Activated T-cell treated with anti-CD3 and anti-CD28 coated beads, Interleukin-2, amount 50 U/mL, for 4 hours (primary cell): Measurements from ENCODE around the gene PRSS36. TPM values are rescaled to one million over a fixed set of nuclear protein-coding genes. Genes with fewer than 3 reads are reported as not detected.
A peak's percentile ranks its signal among the peaks of the same experiment; 100 is the strongest.

ENCODE experiments used
- ATAC-seq, 2 donors: fragments of 200-7000 bp; cut with Tn5 transposase; one replicate each; pipeline ENCODE4 v1.10.0; 2021
- DNase-seq: peaks from one replicate; pipeline ENCODE4 v3.0.0-alpha.2; 2020
- H3K27me3 Mint-ChIP-seq: one replicate; pipeline ENCODE4 v1.8.0; 2021; ENCODE audit warnings: low read depth, mixed read lengths
- H3K36me3 Mint-ChIP-seq: one replicate; pipeline ENCODE4 v1.8.0; 2022; ENCODE audit warnings: mixed read lengths; ENCODE audit not compliant: insufficient read depth
- H3K4me1 Mint-ChIP-seq: one replicate; pipeline ENCODE4 v1.8.0; 2021; ENCODE audit warnings: low read depth, mixed read lengths
- H3K4me3 Mint-ChIP-seq: one replicate; pipeline ENCODE4 v1.8.0; 2021; ENCODE audit warnings: mild to moderate bottlenecking, moderate library complexity, mixed read lengths
- H3K9me3 Mint-ChIP-seq: one replicate; pipeline ENCODE4 v1.8.0; 2021; ENCODE audit warnings: mixed read lengths
- total RNA-seq, 3 donors: library from RNA; stranded (reverse); gene quantifications; one replicate each; pipeline ENCODE4 v1.2.1, GENCODE V29; 2021

The PRSS36 gene
- total RNA-seq, 3 donors from 2014 or later = 0.40 to 0.78 TPM; not detected in 1

DNA sequence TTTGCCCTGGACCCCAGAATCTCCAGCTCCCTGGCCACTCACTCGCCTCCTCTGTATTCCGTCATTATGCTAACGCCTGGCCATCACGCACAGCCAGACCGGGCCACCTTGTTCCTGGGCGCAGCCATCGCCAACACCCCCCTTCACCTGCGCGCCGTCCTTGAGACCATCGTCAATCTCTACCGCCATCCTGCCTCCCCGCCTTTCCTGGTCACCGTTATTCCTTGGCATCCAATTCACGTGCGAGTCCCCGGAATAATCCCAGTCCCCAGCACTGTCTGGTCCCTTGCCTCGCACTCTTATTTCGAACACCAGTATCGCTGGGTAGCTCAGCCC, 55.8 kb downstream of the PRSS36 start:
- ATAC-seq (peak in 1 of 2 donors; percentile 1), DNase-seq (no peak)
- Mint-ChIP-seq H3K36me3 (peaks cover 6% of the 10 kb centered on the region), H3K27me3 (no peaks in the 10 kb centered on the region), H3K4me1 (peaks cover 26% of the 10 kb centered on the region), H3K9me3 (no peaks in the 10 kb centered on the region), H3K4me3 (peak overlapping the region; percentile 97)

DNA sequence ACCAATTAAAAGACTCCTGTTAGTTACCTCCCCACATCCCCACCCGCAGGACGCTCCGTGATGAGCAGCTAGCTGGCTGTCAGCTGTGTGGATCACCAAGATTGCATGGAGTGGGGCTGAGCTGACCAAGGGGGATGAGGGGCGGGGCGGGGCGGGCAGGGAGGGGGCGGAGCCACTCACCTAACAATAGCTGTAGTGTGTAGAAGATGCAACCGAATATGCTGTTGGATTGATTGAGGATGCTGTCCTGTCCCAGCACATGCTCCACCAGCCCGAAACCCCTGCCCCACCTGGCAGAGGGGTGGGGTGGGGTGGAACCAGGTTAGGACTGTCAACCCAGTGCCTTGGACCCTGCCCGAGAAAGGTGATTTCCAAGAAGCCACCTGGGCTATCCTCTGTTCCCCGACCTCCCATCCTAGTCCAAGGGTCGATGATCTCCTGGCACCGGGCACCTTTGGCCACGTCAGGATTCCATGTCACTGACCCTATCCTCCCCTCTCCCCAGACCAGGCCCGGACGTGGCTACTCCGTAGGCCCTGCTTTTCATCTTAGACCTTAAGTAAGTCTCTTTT, 56.6 kb downstream of the PRSS36 start:
- no peak for ATAC-seq
- DNase-seq = no peak
- Mint-ChIP-seq H3K4me3 (peak overlapping the region; percentile 97), H3K36me3 (peaks cover 6% of the 10 kb centered on the region), H3K4me1 (peaks cover 26% of the 10 kb centered on the region), H3K9me3 (no peaks in the 10 kb centered on the region), H3K27me3 (no peaks in the 10 kb centered on the region)

DNA sequence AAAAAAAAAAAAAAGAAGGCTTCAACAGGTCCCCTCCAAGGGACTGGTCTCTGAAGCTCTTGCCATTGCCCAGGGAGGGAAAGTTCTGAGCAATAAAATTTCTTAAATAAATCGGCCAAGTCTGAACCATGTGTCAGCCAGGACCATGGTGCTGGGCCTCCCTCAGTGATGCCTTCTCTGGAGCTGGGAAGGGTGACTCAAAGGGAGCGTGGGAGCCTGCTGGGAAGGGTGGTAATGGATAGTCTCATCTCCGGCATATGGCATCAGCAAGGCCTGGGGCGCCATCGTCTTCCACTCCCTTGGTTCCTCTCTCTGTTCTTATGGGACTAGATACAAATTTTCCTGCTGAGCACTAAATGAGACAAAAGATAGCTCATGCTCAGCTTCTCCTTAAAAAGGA, 57.5 kb downstream of the PRSS36 start:
- ATAC-seq (no peak), DNase-seq (no peak)
- Mint-ChIP-seq H3K27me3 (no peaks in the 10 kb centered on the region), H3K4me1 (peaks cover 26% of the 10 kb centered on the region), H3K9me3 (no peaks in the 10 kb centered on the region), H3K36me3 (peaks cover 6% of the 10 kb centered on the region), H3K4me3 (peak overlapping the region; percentile 52)

DNA sequence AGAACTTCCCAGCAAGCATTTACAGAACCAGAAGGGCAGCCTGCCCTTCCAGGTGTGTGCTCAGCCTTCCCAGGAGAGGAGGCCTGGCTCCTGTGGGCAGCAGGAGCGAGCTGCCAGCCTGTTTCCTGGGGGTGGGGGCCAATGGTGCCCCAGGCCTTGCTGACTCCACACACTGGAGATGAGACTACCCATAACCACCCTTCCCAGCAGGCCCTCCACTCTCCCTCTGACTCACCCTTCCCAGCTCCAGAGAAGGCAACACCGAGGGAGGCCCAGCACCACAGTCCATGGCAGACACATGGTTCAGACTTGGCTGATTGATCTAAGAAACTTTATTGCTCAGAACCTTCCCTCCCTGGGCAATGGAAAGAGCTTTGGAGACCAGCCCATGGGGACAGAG, 59.3 kb downstream of the PRSS36 start:
- Mint-ChIP-seq H3K9me3 (no peaks in the 10 kb centered on the region), H3K4me3 (no peak overlapping the region), H3K27me3 (no peaks in the 10 kb centered on the region), H3K4me1 (peaks cover 21% of the 10 kb centered on the region), H3K36me3 (peaks cover 9% of the 10 kb centered on the region)
- DNase-seq = no peak
- ATAC-seq = no peak

DNA sequence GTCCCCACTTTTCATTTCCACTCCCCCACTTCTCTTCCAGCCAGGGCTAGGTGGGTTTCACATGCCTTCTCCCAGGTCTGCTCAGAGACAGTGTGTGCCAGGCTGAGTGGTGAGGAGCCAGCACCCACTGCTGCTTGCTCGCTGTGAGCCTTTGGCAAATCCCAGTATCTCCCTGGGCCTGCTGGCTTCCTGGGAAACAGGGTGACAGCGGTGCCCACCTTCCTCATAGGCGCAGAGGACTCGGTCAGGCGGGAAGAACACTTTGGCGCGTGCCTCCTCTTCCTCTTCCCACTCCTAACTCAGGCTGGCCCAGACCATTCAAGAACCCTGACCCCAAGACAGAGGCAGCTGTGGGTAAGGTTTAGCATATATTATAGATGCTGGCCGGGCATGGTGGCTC, 60.7 kb downstream of the PRSS36 start:
- no peaks in the 10 kb centered on the region for H3K9me3 Mint-ChIP-seq
- H3K36me3 Mint-ChIP-seq = peaks cover 9% of the 10 kb centered on the region
- ATAC-seq = no peak
- no peak for DNase-seq
- H3K27me3 Mint-ChIP-seq = no peaks in the 10 kb centered on the region
- no peak overlapping the region for H3K4me3 Mint-ChIP-seq
- H3K4me1 Mint-ChIP-seq = peaks cover 10% of the 10 kb centered on the region

Other genes with a start within 250 kb of the PRSS36 start
- gene FBXL19, start 226.5 kb downstream of the PRSS36 start, total RNA-seq = 10 to 100 TPM; 25.8 to 31.3 (median 30.8) TPM
- 1 to 10 TPM; 1.5 to 3.3 (median 2.8) TPM for gene ORAI3, start 201.0 kb downstream of the PRSS36 start, total RNA-seq
- 10 to 100 TPM; 39.3 to 49.0 (median 40.5) TPM for gene SETD1A, start 192.3 kb downstream of the PRSS36 start, total RNA-seq
- 1 to 10 TPM; 1.2 to 2.0 (median 1.3) TPM for gene HSD3B7, start 164.9 kb downstream of the PRSS36 start, total RNA-seq
- gene STX1B, start 139.4 kb downstream of the PRSS36 start, total RNA-seq = under 1 TPM; 0.25 to 0.69 (median 0.43) TPM
- 10 to 100 TPM; 53.1 to 81.7 (median 63.8) TPM for gene STX4, start 116.5 kb downstream of the PRSS36 start, total RNA-seq
- gene ZNF668, start 75.8 kb downstream of the PRSS36 start, total RNA-seq = 10 to 100 TPM; 18.1 to 19.4 (median 19.2) TPM
- 10 to 100 TPM; 22.3 to 26.1 (median 22.7) TPM for gene ZNF646, start 75.6 kb downstream of the PRSS36 start, total RNA-seq
- 1 to 10 TPM; 4.6 to 5.6 (median 4.9) TPM for gene PRSS53, start 61.1 kb downstream of the PRSS36 start, total RNA-seq
- 10 to 100 TPM; 62.8 to 63.8 (median 63.5) TPM for gene VKORC1, start 55.3 kb downstream of the PRSS36 start, total RNA-seq
- gene BCKDK, start 41.7 kb downstream of the PRSS36 start, total RNA-seq = 10 to 100 TPM; 41.9 to 46.5 (median 43.2) TPM
- 10 to 100 TPM; 59.8 to 63.9 (median 61.9) TPM for gene KAT8, start 32.4 kb downstream of the PRSS36 start, total RNA-seq
- under 1 TPM; 0.11 to 0.58 (median 0.38) TPM for gene PRSS8, start 14.3 kb downstream of the PRSS36 start, total RNA-seq
- 100 to 1,000 TPM; 783 to 850 (median 809) TPM for gene FUS, start 30.1 kb upstream of the PRSS36 start, total RNA-seq
- gene PYCARD, start 52.7 kb upstream of the PRSS36 start, total RNA-seq = 1 to 10 TPM; 1.3 to 2.7 (median 2.5) TPM
- not detected for gene TRIM72, start 64.1 kb upstream of the PRSS36 start, total RNA-seq
- gene PYDC1, start 67.1 kb upstream of the PRSS36 start, total RNA-seq = not detected
- gene ITGAM, start 109.9 kb upstream of the PRSS36 start, total RNA-seq = 1 to 10 TPM in 1 of 3 donors, under 1 TPM in 2; 0.90 to 1.8 (median 0.99) TPM
- 1 to 10 TPM in 2 of 3 donors, under 1 TPM in 1; 0.89 to 2.3 (median 2.2) TPM for gene ITGAX, start 205.1 kb upstream of the PRSS36 start, total RNA-seq
- gene ITGAD, start 243.3 kb upstream of the PRSS36 start, total RNA-seq = under 1 TPM in 1 of 3 donors, not detected in 2; 0.16 TPM